ENCODE data around the gene SLC13A5.

The SLC13A5 gene

GRCh38 chr17:6636616-6637457 lies 76.3 kb downstream of the SLC13A5 start:
- DNase-seq = no peak

- no peak for DNase-seq
Observed at GRCh38 chr17:6636105-6636504, 77.1 kb downstream of the SLC13A5 start.

All from activated CD4-positive, alpha-beta T cell treated with anti-CD3 and anti-CD28 coated beads for 48 hours (primary cell).